ENCODE measurements around the gene TAF1A.

GRCh38 chr1:222616525-222616924, 26.8 kb upstream of the TAF1A start:
- TF ChIP-seq CTCF (IDR thresholded peaks at IDR 0.05; ENCODE audit: insufficient read depth, low read length) = no peak
- no peak for TF ChIP-seq REST (IDR thresholded peaks at IDR 0.05; ENCODE audit: insufficient replicate concordance, low read depth)
- no peak for TF ChIP-seq POLR2AphosphoS5 (IDR thresholded peaks at IDR 0.05; ENCODE audit: low read depth)
- TF ChIP-seq GABPA (IDR thresholded peaks at IDR 0.05; ENCODE audit: low read depth) = no peak
